Panc1 (cell line): ENCODE data around the gene IFNA21.
"Not testable (repeated sequence)": the region's sequence is repeated elsewhere in the genome, so short reads cannot be mapped to it uniquely, and the experiment has no call there.

ENCODE experiments used
- CTCF ChIP-seq: fragments of 450-650 bp; IDR thresholded peaks from 2 replicates; pipeline ENCODE4 v1.5.1; 2017; ENCODE audit warnings: mild to moderate bottlenecking
- POLR2AphosphoS5 ChIP-seq: IDR thresholded peaks from 2 replicates; pipeline ENCODE4 v1.6.1; 2012; ENCODE audit warnings: mild to moderate bottlenecking, low read depth, low read length, moderate library complexity
- REST ChIP-seq, 2 experiments: IDR thresholded peaks; 2 replicates each; pipeline ENCODE4 v1.6.1; 2011 to 2012; ENCODE audit warnings: low read depth in 2 of 2, control low read depth in 1 of 2, low read length in 1 of 2, mild to moderate bottlenecking in 1 of 2, moderate library complexity in 1 of 2; ENCODE audit not compliant: insufficient read depth in 1 of 2
- SIN3A ChIP-seq: IDR thresholded peaks from 2 replicates; pipeline ENCODE4 v1.6.1; 2012; ENCODE audit warnings: low read depth, mild to moderate bottlenecking, low read length, moderate library complexity, borderline replicate concordance; ENCODE audit not compliant: insufficient read depth
- TCF7L2 ChIP-seq: IDR thresholded peaks from 2 replicates; pipeline ENCODE4 v1.6.1; 2011; ENCODE audit warnings: mild to moderate bottlenecking, low read depth, low read length, inconsistent platforms

GRCh38 chr9:21212160-21212559, 45.7 kb upstream of the IFNA21 start:
- TF ChIP-seq CTCF; POLR2AphosphoS5; SIN3A; TCF7L2; REST (IDR thresholded peaks at IDR 0.05; ENCODE audit: insufficient read depth in 1 of 2, low read depth in 2 of 2, low read length in 1 of 2): not testable (repeated sequence)
